Astrocyte of the spinal cord (primary cell): ENCODE data around the gene LMNTD2.

ENCODE experiments used
- DNase-seq: peaks from one replicate; pipeline ENCODE4 v3.0.0; 2011; ENCODE audit warnings: low read depth, low spot score
- H3K4me3 ChIP-seq: 2 replicates; pipeline ENCODE4 v1.5.1; 2011; ENCODE audit warnings: low read depth, mild to moderate bottlenecking, low read length, moderate library complexity
- in situ Hi-C: cut with HindIII; loops from 2 replicates; pipeline ENCODE4 v1.10.0; 2017; ENCODE audit warnings: low sequenced_read_pairs
- TF ChIP-seq, protein P1 (sequence below): IDR thresholded peaks from 2 replicates; pipeline ENCODE4 v1.5.1; 2012; ENCODE audit warnings: low read depth, mild to moderate bottlenecking, low read length, inconsistent platforms

Gene LMNTD2

GRCh38 chr11:595400-595799 is 34.9 kb upstream of the LMNTD2 start:
- TF ChIP-seq, protein P1, sequence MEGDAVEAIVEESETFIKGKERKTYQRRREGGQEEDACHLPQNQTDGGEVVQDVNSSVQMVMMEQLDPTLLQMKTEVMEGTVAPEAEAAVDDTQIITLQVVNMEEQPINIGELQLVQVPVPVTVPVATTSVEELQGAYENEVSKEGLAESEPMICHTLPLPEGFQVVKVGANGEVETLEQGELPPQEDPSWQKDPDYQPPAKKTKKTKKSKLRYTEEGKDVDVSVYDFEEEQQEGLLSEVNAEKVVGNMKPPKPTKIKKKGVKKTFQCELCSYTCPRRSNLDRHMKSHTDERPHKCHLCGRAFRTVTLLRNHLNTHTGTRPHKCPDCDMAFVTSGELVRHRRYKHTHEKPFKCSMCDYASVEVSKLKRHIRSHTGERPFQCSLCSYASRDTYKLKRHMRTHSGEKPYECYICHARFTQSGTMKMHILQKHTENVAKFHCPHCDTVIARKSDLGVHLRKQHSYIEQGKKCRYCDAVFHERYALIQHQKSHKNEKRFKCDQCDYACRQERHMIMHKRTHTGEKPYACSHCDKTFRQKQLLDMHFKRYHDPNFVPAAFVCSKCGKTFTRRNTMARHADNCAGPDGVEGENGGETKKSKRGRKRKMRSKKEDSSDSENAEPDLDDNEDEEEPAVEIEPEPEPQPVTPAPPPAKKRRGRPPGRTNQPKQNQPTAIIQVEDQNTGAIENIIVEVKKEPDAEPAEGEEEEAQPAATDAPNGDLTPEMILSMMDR = no peak
- no peak for DNase-seq
- in situ Hi-C loops = no loop called here
- H3K4me3 ChIP-seq = no peak overlapping the region

GRCh38 chr11:593347-593746 is 32.8 kb upstream of the LMNTD2 start:
- in situ Hi-C loops = no loop called here
- TF ChIP-seq, protein P1 = no peak
- no peak overlapping the region for H3K4me3 ChIP-seq
- DNase-seq = no peak

GRCh38 chr11:592918-593317 is 32.4 kb upstream of the LMNTD2 start:
- DNase-seq = no peak
- TF ChIP-seq, protein P1 = no peak

GRCh38 chr11:592501-592900 is 32.0 kb upstream of the LMNTD2 start:
- no peak overlapping the region for H3K4me3 ChIP-seq
- in situ Hi-C loops = no loop called here
- DNase-seq = no peak
- TF ChIP-seq, protein P1 = no peak

More at GRCh38 chr11:592918-593317, 32.4 kb upstream of the LMNTD2 start:
- no peak overlapping the region for H3K4me3 ChIP-seq
- in situ Hi-C loops = no loop called here

GRCh38 chr11:590997-591396 is 30.5 kb upstream of the LMNTD2 start:
- TF ChIP-seq, protein P1 = no peak
- H3K4me3 ChIP-seq = no peak overlapping the region
- in situ Hi-C loops = no loop called here
- DNase-seq = no peak

DNA sequence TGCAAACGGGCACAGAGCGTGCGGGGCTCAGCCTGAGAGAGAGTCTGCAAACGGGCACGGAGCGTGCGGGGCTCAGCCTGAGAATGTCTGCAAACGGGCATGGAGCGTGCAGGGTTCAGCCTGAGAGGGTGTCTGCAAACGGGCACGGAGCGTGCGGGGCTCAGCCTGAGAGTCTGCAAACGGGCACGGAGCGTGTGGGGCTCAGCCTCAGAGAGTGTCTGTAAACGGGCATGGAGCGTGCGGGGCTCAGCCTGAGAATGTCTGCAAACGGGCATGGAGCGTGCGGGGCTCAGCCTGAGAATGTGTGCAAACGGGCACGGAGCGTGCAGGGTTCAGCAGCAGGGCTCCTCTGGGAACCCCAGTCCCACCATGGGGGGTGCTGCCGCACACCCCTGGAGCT is 29.3 kb upstream of the LMNTD2 start:
- in situ Hi-C loops = no loop called here
- DNase-seq = no peak
- no peak overlapping the region for H3K4me3 ChIP-seq
- TF ChIP-seq, protein P1 = no peak

GRCh38 chr11:587978-588380 is 27.4 kb upstream of the LMNTD2 start:
- in situ Hi-C loops = no loop called here
- TF ChIP-seq, protein P1 = no peak
- H3K4me3 ChIP-seq = no peak overlapping the region
- peak; percentile 47 for DNase-seq
